ENCODE results near the gene TNRC6A. TPM values are rescaled to one million over a fixed set of nuclear protein-coding genes. Genes with fewer than 3 reads are reported as not detected.
"Not testable (repeated sequence)": the region's sequence is repeated elsewhere in the genome, so short reads cannot be mapped to it uniquely, and the experiment has no call there.

The TNRC6A gene
- total RNA-seq, 1 donor from 2014 or later, result 79.6 TPM

DNA sequence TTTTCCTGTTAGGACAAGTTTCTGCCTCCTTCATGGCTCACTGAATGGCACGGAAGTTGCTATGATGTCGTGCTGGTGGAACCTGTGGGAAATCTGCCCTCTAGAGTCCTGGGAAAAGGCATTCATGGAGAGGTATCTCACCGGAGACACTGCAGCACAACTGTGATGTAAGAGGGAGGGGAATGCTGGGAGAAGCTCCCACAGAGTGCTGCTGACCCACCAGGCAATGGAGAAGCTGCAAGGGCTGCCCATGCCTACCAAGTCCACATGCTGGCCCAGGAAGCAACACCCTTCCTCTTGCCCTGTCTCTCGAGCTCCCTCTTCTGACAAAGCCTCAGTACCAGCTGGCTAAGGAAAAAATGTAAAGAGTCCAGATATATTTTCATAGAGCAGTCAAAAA lies 71.1 kb downstream of the TNRC6A start:
- Mint-ChIP-seq H3K27ac (ENCODE audit: unreplicated experiment) (no peak overlapping the region), H3K27me3 (ENCODE audit: low read depth) (no peaks in the 10 kb centered on the region), H3K4me3 (no peak overlapping the region), H3K4me1 (no peaks in the 10 kb centered on the region), H3K36me3 (ENCODE audit: low read depth) (peaks cover 40% of the 10 kb centered on the region), H3K9me3 (no peaks in the 10 kb centered on the region)
- TF ChIP-seq CTCF (conservative IDR thresholded peaks at IDR 0.05), result no peak
- DNase-seq (ENCODE audit: low read depth, low spot score), result no peak

DNA sequence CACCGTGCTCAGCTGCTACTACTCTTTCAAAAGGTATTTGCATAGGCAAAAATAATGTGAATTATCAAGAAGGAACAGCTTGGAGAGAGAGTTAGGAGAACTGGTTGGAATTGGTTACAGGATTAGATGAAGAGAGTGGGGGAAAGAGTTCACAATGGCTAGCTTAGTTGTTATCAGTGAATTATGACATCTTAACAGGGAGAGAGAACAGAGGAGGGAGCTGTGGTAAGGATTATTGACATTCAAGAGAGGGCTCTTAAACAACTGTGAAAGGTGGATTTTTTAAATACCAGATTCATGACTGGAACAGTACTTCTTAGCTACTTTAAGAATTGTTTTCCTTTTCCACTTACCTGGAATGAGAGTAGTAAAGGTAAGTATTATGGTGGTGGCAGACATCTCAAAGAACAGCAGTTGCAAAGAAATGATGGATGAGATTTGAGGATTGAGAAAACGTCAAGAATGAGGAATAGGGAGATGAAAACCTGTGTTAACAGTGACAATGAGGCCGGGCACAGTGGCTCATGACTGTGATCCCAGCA lies 72.4 kb downstream of the TNRC6A start:
- Mint-ChIP-seq H3K36me3 (ENCODE audit: low read depth) (peaks cover 38% of the 10 kb centered on the region), H3K4me1 (no peaks in the 10 kb centered on the region), H3K27me3 (ENCODE audit: low read depth) (no peaks in the 10 kb centered on the region), H3K27ac (ENCODE audit: unreplicated experiment) (no peak overlapping the region), H3K4me3 (no peak overlapping the region), H3K9me3 (no peaks in the 10 kb centered on the region)
- no peak for TF ChIP-seq CTCF (conservative IDR thresholded peaks at IDR 0.05)
- DNase-seq (ENCODE audit: low read depth, low spot score), result no peak

- Mint-ChIP-seq H3K27ac (ENCODE audit: unreplicated experiment) (no peak overlapping the region), H3K4me1 (no peaks in the 10 kb centered on the region), H3K27me3 (ENCODE audit: low read depth) (no peaks in the 10 kb centered on the region), H3K36me3 (ENCODE audit: low read depth) (peaks cover 30% of the 10 kb centered on the region), H3K9me3 (no peaks in the 10 kb centered on the region), H3K4me3 (no peak overlapping the region)
- no peak for DNase-seq (ENCODE audit: low read depth, low spot score)
- no peak for TF ChIP-seq CTCF (conservative IDR thresholded peaks at IDR 0.05)
These were observed 76.0 kb downstream of the TNRC6A start for GRCh38 chr16:24805484-24805883.

- no peak for DNase-seq (ENCODE audit: low read depth, low spot score)
- H3K27me3 Mint-ChIP-seq (ENCODE audit: low read depth), result no peaks in the 10 kb centered on the region
- H3K4me1 Mint-ChIP-seq, result no peaks in the 10 kb centered on the region
- no peak overlapping the region for H3K4me3 Mint-ChIP-seq
- H3K9me3 Mint-ChIP-seq, result no peaks in the 10 kb centered on the region
- no peak overlapping the region for H3K27ac Mint-ChIP-seq (ENCODE audit: unreplicated experiment)
- no peak for TF ChIP-seq CTCF (conservative IDR thresholded peaks at IDR 0.05)
- H3K36me3 Mint-ChIP-seq (ENCODE audit: low read depth), result peaks cover 24% of the 10 kb centered on the region
These were observed 77.8 kb downstream of the TNRC6A start for GRCh38 chr16:24807301-24807700.

DNA sequence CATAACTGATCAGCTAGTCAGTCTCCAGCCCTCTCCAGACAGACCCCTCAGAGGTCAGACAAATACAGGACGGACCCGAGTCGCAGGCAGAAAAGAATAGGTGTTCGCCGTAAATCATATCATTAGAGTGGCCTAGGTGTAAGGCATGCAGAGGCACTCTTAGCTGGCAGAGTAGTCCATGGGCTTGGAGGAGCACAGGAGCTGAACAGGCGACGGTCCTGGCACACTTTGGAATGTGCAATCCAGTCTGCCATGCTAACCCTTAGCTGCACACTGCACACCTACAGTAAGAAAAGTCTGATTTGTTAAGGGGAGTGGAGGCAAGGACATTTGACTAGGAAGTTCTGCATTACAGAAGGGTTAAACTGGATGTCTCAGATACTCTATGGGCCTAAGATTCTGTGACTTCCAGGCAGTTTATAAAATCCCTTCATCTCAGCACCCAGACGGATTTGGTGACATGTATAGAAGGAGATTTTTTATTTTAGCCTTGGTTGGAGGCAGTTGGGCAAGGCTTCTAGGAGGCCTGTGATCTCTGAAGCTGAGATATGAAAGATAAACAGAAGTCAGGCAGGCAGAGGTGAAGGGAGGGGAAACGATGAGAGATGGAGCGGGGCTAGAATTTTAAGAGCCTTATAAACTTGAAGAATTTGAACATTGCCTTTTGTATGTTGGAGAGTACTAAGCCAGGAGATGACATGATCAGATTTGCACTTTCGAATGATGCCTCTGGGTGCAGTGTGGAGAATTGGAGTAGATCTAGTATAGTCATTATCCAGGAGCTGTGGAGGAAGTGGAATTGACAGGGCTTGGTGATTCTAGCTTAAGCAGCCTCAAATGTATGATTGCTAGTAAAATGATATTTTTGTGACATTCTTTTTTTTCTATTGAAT lies 81.7 kb downstream of the TNRC6A start:
- no peak for DNase-seq (ENCODE audit: low read depth, low spot score)

DNA sequence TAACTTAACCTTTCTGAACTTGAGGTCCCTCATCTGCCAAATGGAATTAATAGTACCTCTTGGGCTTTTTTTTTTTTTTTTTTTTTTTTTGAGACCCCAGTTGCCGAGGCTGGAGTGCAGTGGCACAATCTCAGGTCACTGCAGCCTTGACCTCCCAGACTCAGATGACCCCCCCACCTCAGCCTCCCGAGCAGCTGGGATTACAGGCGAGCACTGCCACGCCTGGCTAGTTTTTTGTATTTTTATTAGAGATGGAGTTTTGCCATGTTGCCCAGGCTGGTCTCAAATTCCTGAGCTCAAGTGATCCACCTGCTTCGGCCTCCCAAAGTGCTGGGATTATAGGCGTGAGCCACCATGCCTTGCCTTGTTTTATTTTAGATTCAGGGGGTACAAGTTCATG lies 83.4 kb downstream of the TNRC6A start:
- not testable (repeated sequence) for H3K9me3 Mint-ChIP-seq; H3K4me1 Mint-ChIP-seq; H3K27me3 Mint-ChIP-seq (ENCODE audit: low read depth); DNase-seq (ENCODE audit: low read depth, low spot score); H3K4me3 Mint-ChIP-seq; H3K27ac Mint-ChIP-seq (ENCODE audit: unreplicated experiment)
- peaks cover 20% of the 10 kb centered on the region for H3K36me3 Mint-ChIP-seq (ENCODE audit: low read depth)

More for the DNA sequence above, 81.7 kb downstream of the TNRC6A start:
- no peaks in the 10 kb centered on the region for H3K27me3 Mint-ChIP-seq (ENCODE audit: low read depth)
- no peak overlapping the region for H3K27ac Mint-ChIP-seq (ENCODE audit: unreplicated experiment)
- TF ChIP-seq CTCF (conservative IDR thresholded peaks at IDR 0.05), result no peak
- H3K36me3 Mint-ChIP-seq (ENCODE audit: low read depth), result peaks cover 23% of the 10 kb centered on the region
- no peak overlapping the region for H3K4me3 Mint-ChIP-seq
- no peaks in the 10 kb centered on the region for H3K4me1 Mint-ChIP-seq
- no peaks in the 10 kb centered on the region for H3K9me3 Mint-ChIP-seq
